Endodermal cell (in vitro differentiated cells): Measurements from ENCODE around the gene DOCK2. TPM values are rescaled to one million over a fixed set of nuclear protein-coding genes. Genes with fewer than 3 reads are reported as not detected.
A peak's percentile ranks its signal among the peaks of the same experiment; 100 is the strongest.

Source experiments
- DNase-seq: peaks from one replicate; pipeline ENCODE4 v3.0.0-alpha.2; 2017
- H3K27ac ChIP-seq: 2 replicates; pipeline ENCODE4 v1.5.1; 2013; ENCODE audit warnings: mild to moderate bottlenecking, low read depth, low read length, moderate library complexity
- H3K27me3 ChIP-seq: 2 replicates; pipeline ENCODE4 v1.6.1; 2013; ENCODE audit warnings: mild to moderate bottlenecking, low read length, moderate library complexity; ENCODE audit not compliant: insufficient read depth, control insufficient read depth, poor library complexity, severe bottlenecking
- H3K36me3 ChIP-seq: 2 replicates; pipeline ENCODE4 v1.7.0; 2013; ENCODE audit warnings: mild to moderate bottlenecking, low read length, moderate library complexity; ENCODE audit not compliant: control insufficient read depth, insufficient read depth
- H3K4me1 ChIP-seq: one replicate; pipeline ENCODE4 v1.7.0; 2013; ENCODE audit warnings: low read length; ENCODE audit not compliant: control insufficient read depth, insufficient read depth
- H3K4me3 ChIP-seq: 2 replicates; pipeline ENCODE4 v1.5.1; 2013; ENCODE audit warnings: mild to moderate bottlenecking, low read length, moderate library complexity
- H3K9ac ChIP-seq: 2 replicates; pipeline ENCODE4 v1.6.1; 2013; ENCODE audit warnings: mild to moderate bottlenecking, low read length, moderate library complexity; ENCODE audit not compliant: poor library complexity, severe bottlenecking; ENCODE audit errors: extremely low read depth
- H3K9me3 ChIP-seq: 2 replicates; pipeline ENCODE4 v1.6.1; 2013; ENCODE audit warnings: mild to moderate bottlenecking, low read length, moderate library complexity; ENCODE audit not compliant: control insufficient read depth
- H3K27ac Mint-ChIP-seq: 2 replicates; pipeline ENCODE4 v1.8.0; 2020; ENCODE audit warnings: mixed read lengths
- H3K27me3 Mint-ChIP-seq: 2 replicates; pipeline ENCODE4 v1.8.0; 2021; ENCODE audit warnings: mild to moderate bottlenecking, mixed read lengths; ENCODE audit not compliant: insufficient read depth
- H3K36me3 Mint-ChIP-seq: 2 replicates; pipeline ENCODE4 v1.8.0; 2020; ENCODE audit warnings: low read depth, mixed read lengths
- H3K4me1 Mint-ChIP-seq: 2 replicates; pipeline ENCODE4 v1.8.0; 2020; ENCODE audit warnings: mixed read lengths
- H3K4me3 Mint-ChIP-seq: 2 replicates; pipeline ENCODE4 v1.8.0; 2020; ENCODE audit warnings: mild to moderate bottlenecking, moderate library complexity, mixed read lengths
- H3K9me3 Mint-ChIP-seq: 2 replicates; pipeline ENCODE4 v1.8.0; 2020; ENCODE audit warnings: mild to moderate bottlenecking, mixed read lengths
- CTCF ChIP-seq: fragments of 200-600 bp; sonication (generic); conservative IDR thresholded peaks from 2 replicates; pipeline ENCODE4 v1.5.0; 2021; ENCODE audit warnings: antibody characterized with exemption, mild to moderate bottlenecking
- WGBS, 2 experiments: methylation state at CpG; one replicate each; pipeline versions ENCODE4 v1.1.5 to v1.1.7; 2013; ENCODE audit warnings: missing lambda C conversion rate in 2 of 2, mixed read lengths in 1 of 2; ENCODE audit not compliant: insufficient coverage in 1 of 2, insufficient read length in 1 of 2; 5-methylcytosine and 5-hydroxymethylcytosine counted together
- total RNA-seq, 2 donors: library from RNA; stranded (reverse); fragmentation: NEBNext Ultra II Directional in 1 of 2; extraction: Animal tissue kit (Norgen Biotek cat#: 25700) in 1 of 2; gene quantifications; 2 replicates in 1 of 2; 3 replicates in 1 of 2; pipeline ENCODE4 v1.2.1, GENCODE V29; 2021

Gene DOCK2
- total RNA-seq, 2 donors from 2014 or later: 2.6 to 3.9 TPM

GRCh38 chr5:170081616-170082015 is 444.5 kb downstream of the DOCK2 start:
- Mint-ChIP-seq H3K27me3 (peaks cover 10% of the 10 kb centered on the region), H3K27ac (no peak overlapping the region), H3K36me3 (no peaks in the 10 kb centered on the region), H3K9me3 (no peaks in the 10 kb centered on the region), H3K4me1 (no peaks in the 10 kb centered on the region), H3K4me3 (no peak overlapping the region)
- Histone ChIP-seq H3K9ac (no peak overlapping the region), H3K36me3 (no peaks in the 10 kb centered on the region), H3K27ac (no peak overlapping the region), H3K9me3 (no peaks in the 10 kb centered on the region), H3K27me3 (no peaks in the 10 kb centered on the region), H3K4me3 (no peak overlapping the region), H3K4me1 (no peaks in the 10 kb centered on the region)
- WGBS, 2 experiments: 91 to 100% methylated on average over 1 to 4 of the region's 4 CpGs
- peak; percentile 10 for DNase-seq
- TF ChIP-seq CTCF: no peak

GRCh38 chr5:170082701-170083100 is 445.6 kb downstream of the DOCK2 start:
- Mint-ChIP-seq H3K27ac (no peak overlapping the region), H3K9me3 (no peaks in the 10 kb centered on the region), H3K36me3 (no peaks in the 10 kb centered on the region), H3K4me3 (no peak overlapping the region), H3K27me3 (peaks cover 10% of the 10 kb centered on the region), H3K4me1 (no peaks in the 10 kb centered on the region)
- no peak overlapping the region for H3K27ac ChIP-seq
- TF ChIP-seq CTCF: no peak
- H3K9ac ChIP-seq: no peak overlapping the region
- no peak for DNase-seq
- no peak overlapping the region for H3K4me3 ChIP-seq
- WGBS, 2 experiments: 80 to 87% methylated on average over 3 to 7 of the region's 7 CpGs
- no peaks in the 10 kb centered on the region for H3K4me1 ChIP-seq
- no peaks in the 10 kb centered on the region for H3K9me3 ChIP-seq
- no peaks in the 10 kb centered on the region for H3K27me3 ChIP-seq
- no peaks in the 10 kb centered on the region for H3K36me3 ChIP-seq

GRCh38 chr5:170087168-170087817 is 450.2 kb downstream of the DOCK2 start:
- no peak for DNase-seq
- H3K27ac Mint-ChIP-seq: no peak overlapping the region
- Histone ChIP-seq H3K9me3 (peaks cover 4% of the 10 kb centered on the region), H3K4me3 (no peak overlapping the region), H3K27me3 (no peaks in the 10 kb centered on the region), H3K27ac (no peak overlapping the region), H3K4me1 (no peaks in the 10 kb centered on the region), H3K36me3 (no peaks in the 10 kb centered on the region), H3K9ac (no peak overlapping the region)
- TF ChIP-seq CTCF: no peak
- no peak overlapping the region for H3K4me3 Mint-ChIP-seq
- WGBS, 2 experiments: 89 to 91% methylated on average over 2 to 3 of the region's 3 CpGs
- peaks cover 2% of the 10 kb centered on the region for H3K27me3 Mint-ChIP-seq
- no peaks in the 10 kb centered on the region for H3K9me3 Mint-ChIP-seq
- H3K36me3 Mint-ChIP-seq: peaks cover 6% of the 10 kb centered on the region
- no peaks in the 10 kb centered on the region for H3K4me1 Mint-ChIP-seq
